Panc1 (cell line): ENCODE measurements around the gene KCNMA1. TPM values are rescaled to one million over a fixed set of nuclear protein-coding genes. Genes with fewer than 3 reads are reported as not detected.

Experiments
- ATAC-seq: fragments of 200-7000 bp; cut with Tn5 transposase; 2 replicates; pipeline ENCODE4 v1.9.1; 2020; ENCODE audit warnings: mild to moderate bottlenecking, moderate library complexity
- BruUV-seq: library from RNA; stranded (reverse); fragments of 400-500 nt; replicated peaks from 2 replicates; lab custom pipeline; 2021; lab: Mats Ljungman, UMichigan
- CTCF ChIA-PET: fragments of 300-600 bp; sonication (Branson Sonifier 250); formaldehyde crosslinking; loops from one replicate; lab custom pipeline; 2022; ENCODE audit warnings: antibody characterized with exemption; lab: Charles Lee
- POLR2A ChIA-PET: fragments of 300-600 bp; sonication (Branson Sonifier 250); formaldehyde crosslinking; loops from one replicate; lab custom pipeline; 2022; ENCODE audit warnings: antibody characterized with exemption; lab: Charles Lee
- DNase-seq: peaks from one replicate; pipeline ENCODE4 v3.0.0-alpha.2; 2010; ENCODE audit warnings: low read depth, low spot score
- H3K27ac ChIP-seq: 2 replicates; pipeline ENCODE4 v1.5.1; 2011; ENCODE audit warnings: mild to moderate bottlenecking, low read length, inconsistent platforms
- H3K27me3 ChIP-seq: fragments of 200-500 bp; sonication (Bioruptor generic); 2 replicates; pipeline ENCODE4 v1.6.0; 2014; ENCODE audit warnings: low read length, inconsistent platforms; ENCODE audit not compliant: control insufficient read depth, insufficient read depth
- H3K36me3 ChIP-seq: fragments of 200-500 bp; sonication (Bioruptor generic); 2 replicates; pipeline ENCODE4 v1.5.1; 2014; ENCODE audit warnings: inconsistent platforms, mild to moderate bottlenecking, low read length, moderate library complexity; ENCODE audit not compliant: control insufficient read depth, insufficient read depth
- H3K4me1 ChIP-seq: 2 replicates; pipeline ENCODE4 v1.5.1; 2011; ENCODE audit warnings: inconsistent platforms, mild to moderate bottlenecking, low read length, moderate library complexity; ENCODE audit not compliant: control insufficient read depth, insufficient read depth
- H3K4me3 ChIP-seq, 2 experiments: 2 replicates each; pipeline ENCODE4 v1.5.1; 2011 to 2012; ENCODE audit warnings: low read depth in 2 of 2, low read length in 2 of 2, mild to moderate bottlenecking in 2 of 2, inconsistent platforms in 1 of 2, moderate library complexity in 1 of 2
- H3K9me3 ChIP-seq: fragments of 200-500 bp; sonication (Bioruptor generic); 2 replicates; pipeline ENCODE4 v1.5.1; 2014; ENCODE audit warnings: low read depth, mild to moderate bottlenecking, inconsistent platforms, low read length, moderate library complexity; ENCODE audit not compliant: control insufficient read depth, insufficient read depth
- POLR2AphosphoS5 ChIP-seq: IDR thresholded peaks from 2 replicates; pipeline ENCODE4 v1.6.1; 2012; ENCODE audit warnings: mild to moderate bottlenecking, low read depth, low read length, moderate library complexity
- SIN3A ChIP-seq: IDR thresholded peaks from 2 replicates; pipeline ENCODE4 v1.6.1; 2012; ENCODE audit warnings: low read depth, mild to moderate bottlenecking, low read length, moderate library complexity, borderline replicate concordance; ENCODE audit not compliant: insufficient read depth
- TCF7L2 ChIP-seq: IDR thresholded peaks from 2 replicates; pipeline ENCODE4 v1.6.1; 2011; ENCODE audit warnings: mild to moderate bottlenecking, low read depth, low read length, inconsistent platforms
- in situ Hi-C: cut with HindIII; loops from 2 replicates; pipeline ENCODE4 v1.10.0; 2016; ENCODE audit warnings: low sequenced_read_pairs, low pct_unique_long_range_greater_than_20kb
- intact Hi-C: fragments of 100-400 bp; cut with micrococcal nuclease; formaldehyde crosslinking; loops from one replicate; pipeline ENCODE4 v1.10.0; 2022; ENCODE audit not compliant: unreplicated experiment
- total RNA-seq: library from RNA; stranded (reverse); gene quantifications from one replicate; pipeline ENCODE4 v1.2.1, GENCODE V29; 2021; ENCODE audit not compliant: unreplicated experiment
- TF ChIP-seq, protein P1 (sequence below): fragments of 450-650 bp; IDR thresholded peaks from 2 replicates; pipeline ENCODE4 v1.5.1; 2017; ENCODE audit warnings: mild to moderate bottlenecking
- TF ChIP-seq, protein P2 (sequence below), 2 experiments: IDR thresholded peaks; 2 replicates each; pipeline ENCODE4 v1.6.1; 2011 to 2012; ENCODE audit warnings: low read depth in 2 of 2, control low read depth in 1 of 2, low read length in 1 of 2, mild to moderate bottlenecking in 1 of 2, moderate library complexity in 1 of 2; ENCODE audit not compliant: insufficient read depth in 1 of 2

The KCNMA1 gene
- total RNA-seq, 1 experiment from 2014 or later, result 91.9 TPM

DNA sequence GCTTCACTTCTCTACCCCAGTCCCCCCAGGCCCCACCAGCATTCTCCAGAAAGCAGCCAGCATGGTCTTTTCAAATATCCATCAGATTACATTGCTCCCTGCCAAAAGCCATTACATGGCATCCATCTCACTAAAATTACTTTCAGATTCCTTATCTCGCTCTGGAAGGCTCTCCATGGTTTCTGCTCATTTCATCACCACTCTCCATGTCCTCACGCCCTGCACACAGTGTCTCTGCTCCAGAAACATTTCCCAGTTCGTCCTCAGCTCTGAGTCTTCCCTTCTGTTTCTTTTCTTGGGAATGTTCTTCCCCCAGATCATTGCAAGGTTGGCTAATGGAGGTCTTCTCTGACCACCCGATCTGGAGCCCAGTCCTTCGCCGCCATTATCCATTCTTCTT is 499.1 kb downstream of the KCNMA1 start:
- Histone ChIP-seq H3K4me3 (no peak overlapping the region), H3K27ac (no peak overlapping the region), H3K27me3 (no peaks in the 10 kb centered on the region), H3K9me3 (no peaks in the 10 kb centered on the region), H3K4me1 (peaks cover 4% of the 10 kb centered on the region; the same call in 1 of the 2 replicates), H3K36me3 (no peaks in the 10 kb centered on the region)
- intact Hi-C loops (no loop called here), in situ Hi-C loops (no loop called here)
- TF ChIP-seq, protein P1, sequence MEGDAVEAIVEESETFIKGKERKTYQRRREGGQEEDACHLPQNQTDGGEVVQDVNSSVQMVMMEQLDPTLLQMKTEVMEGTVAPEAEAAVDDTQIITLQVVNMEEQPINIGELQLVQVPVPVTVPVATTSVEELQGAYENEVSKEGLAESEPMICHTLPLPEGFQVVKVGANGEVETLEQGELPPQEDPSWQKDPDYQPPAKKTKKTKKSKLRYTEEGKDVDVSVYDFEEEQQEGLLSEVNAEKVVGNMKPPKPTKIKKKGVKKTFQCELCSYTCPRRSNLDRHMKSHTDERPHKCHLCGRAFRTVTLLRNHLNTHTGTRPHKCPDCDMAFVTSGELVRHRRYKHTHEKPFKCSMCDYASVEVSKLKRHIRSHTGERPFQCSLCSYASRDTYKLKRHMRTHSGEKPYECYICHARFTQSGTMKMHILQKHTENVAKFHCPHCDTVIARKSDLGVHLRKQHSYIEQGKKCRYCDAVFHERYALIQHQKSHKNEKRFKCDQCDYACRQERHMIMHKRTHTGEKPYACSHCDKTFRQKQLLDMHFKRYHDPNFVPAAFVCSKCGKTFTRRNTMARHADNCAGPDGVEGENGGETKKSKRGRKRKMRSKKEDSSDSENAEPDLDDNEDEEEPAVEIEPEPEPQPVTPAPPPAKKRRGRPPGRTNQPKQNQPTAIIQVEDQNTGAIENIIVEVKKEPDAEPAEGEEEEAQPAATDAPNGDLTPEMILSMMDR, result no peak
- TF ChIP-seq, protein P2, sequence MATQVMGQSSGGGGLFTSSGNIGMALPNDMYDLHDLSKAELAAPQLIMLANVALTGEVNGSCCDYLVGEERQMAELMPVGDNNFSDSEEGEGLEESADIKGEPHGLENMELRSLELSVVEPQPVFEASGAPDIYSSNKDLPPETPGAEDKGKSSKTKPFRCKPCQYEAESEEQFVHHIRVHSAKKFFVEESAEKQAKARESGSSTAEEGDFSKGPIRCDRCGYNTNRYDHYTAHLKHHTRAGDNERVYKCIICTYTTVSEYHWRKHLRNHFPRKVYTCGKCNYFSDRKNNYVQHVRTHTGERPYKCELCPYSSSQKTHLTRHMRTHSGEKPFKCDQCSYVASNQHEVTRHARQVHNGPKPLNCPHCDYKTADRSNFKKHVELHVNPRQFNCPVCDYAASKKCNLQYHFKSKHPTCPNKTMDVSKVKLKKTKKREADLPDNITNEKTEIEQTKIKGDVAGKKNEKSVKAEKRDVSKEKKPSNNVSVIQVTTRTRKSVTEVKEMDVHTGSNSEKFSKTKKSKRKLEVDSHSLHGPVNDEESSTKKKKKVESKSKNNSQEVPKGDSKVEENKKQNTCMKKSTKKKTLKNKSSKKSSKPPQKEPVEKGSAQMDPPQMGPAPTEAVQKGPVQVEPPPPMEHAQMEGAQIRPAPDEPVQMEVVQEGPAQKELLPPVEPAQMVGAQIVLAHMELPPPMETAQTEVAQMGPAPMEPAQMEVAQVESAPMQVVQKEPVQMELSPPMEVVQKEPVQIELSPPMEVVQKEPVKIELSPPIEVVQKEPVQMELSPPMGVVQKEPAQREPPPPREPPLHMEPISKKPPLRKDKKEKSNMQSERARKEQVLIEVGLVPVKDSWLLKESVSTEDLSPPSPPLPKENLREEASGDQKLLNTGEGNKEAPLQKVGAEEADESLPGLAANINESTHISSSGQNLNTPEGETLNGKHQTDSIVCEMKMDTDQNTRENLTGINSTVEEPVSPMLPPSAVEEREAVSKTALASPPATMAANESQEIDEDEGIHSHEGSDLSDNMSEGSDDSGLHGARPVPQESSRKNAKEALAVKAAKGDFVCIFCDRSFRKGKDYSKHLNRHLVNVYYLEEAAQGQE (IDR thresholded peaks at IDR 0.05; ENCODE audit: insufficient read depth in 1 of 2, low read depth in 2 of 2, low read length in 1 of 2), result no peak
- ChIA-PET POLR2A (no interaction called here), CTCF (no interaction called here)
- no peak for DNase-seq
- no peak for ATAC-seq
- BruUV-seq, result no TSS peak

DNA sequence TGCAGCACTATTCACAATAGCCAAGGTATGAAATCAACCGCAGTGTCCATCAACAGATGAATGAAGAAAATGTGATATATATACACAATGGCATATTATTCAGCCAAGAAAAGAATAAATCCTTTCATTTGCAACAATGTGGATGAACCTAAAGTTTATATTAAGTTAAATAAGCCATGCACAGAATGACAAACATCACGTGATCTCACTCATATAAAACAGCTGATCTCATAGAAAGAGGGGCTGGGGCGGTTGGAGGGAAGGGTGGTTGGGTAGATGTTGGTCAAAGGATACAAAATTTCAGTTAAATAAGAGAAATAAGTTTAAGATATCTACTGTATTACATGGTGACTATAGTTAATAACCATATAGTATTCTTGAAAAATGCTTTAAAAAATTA is 502.1 kb downstream of the KCNMA1 start:
- in situ Hi-C loops, result no loop called here
- DNase-seq (no peak), ATAC-seq (no peak)
- BruUV-seq, result no TSS peak
- Histone ChIP-seq H3K36me3 (no peaks in the 10 kb centered on the region), H3K4me1 (peaks cover 4% of the 10 kb centered on the region; the same call in 1 of the 2 replicates), H3K4me3 (no peak overlapping the region), H3K27me3 (no peaks in the 10 kb centered on the region), H3K9me3 (no peaks in the 10 kb centered on the region), H3K27ac (no peak overlapping the region)
- POLR2A ChIA-PET, result no interaction called here
- no peak for TF ChIP-seq POLR2AphosphoS5
- intact Hi-C loops, result no loop called here
- CTCF ChIA-PET, result no interaction called here

DNA sequence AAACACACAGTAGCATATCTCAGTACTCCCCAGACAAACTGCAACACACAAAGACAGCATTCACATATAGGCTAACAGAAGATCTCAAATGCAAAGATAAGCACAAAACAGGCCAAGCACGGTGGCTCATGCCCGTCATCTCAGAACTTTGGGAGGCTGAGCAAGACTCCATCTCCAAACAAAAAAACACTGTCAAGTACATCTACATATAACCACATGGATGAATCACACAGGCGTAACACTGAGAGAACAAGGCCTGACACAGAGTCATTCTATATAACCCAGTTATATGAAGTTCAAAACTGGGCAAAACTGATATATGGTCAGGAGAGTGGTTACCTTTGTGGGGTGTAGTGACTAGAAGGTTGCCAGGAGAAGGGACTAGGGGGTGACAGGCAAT is 506.4 kb downstream of the KCNMA1 start:
- ATAC-seq, result no peak
- Histone ChIP-seq H3K36me3 (no peaks in the 10 kb centered on the region), H3K4me1 (no peaks in the 10 kb centered on the region), H3K4me3 (no peak overlapping the region), H3K27ac (no peak overlapping the region), H3K27me3 (no peaks in the 10 kb centered on the region), H3K9me3 (no peaks in the 10 kb centered on the region)
- BruUV-seq, result no TSS peak
- ChIA-PET POLR2A (no interaction called here), CTCF (no interaction called here)
- in situ Hi-C loops (no loop called here), intact Hi-C loops (no loop called here)
- TF ChIP-seq SIN3A, result no peak
- TF ChIP-seq, protein P1, result no peak
- TF ChIP-seq TCF7L2, result no peak
- TF ChIP-seq, protein P2 (IDR thresholded peaks at IDR 0.05; ENCODE audit: insufficient read depth in 1 of 2, low read depth in 2 of 2, low read length in 1 of 2), result no peak
- TF ChIP-seq POLR2AphosphoS5, result no peak
- no peak for DNase-seq
